Measurements from ENCODE around the gene GIMAP5.

GIMAP5 gene

GRCh38 chr7:150791746-150792452 lies 54.7 kb downstream of the GIMAP5 start:
- H3K27ac ChIP-seq, result no peak overlapping the region

More at GRCh38 chr7:150791746-150792452, 54.7 kb downstream of the GIMAP5 start:
- H3K4me3 ChIP-seq, result no peak overlapping the region

Measured in skin epidermis (tissue), 12 donors.